Measurements from ENCODE around the gene JCAD. TPM values are rescaled to one million over a fixed set of nuclear protein-coding genes. Genes with fewer than 3 reads are reported as not detected.
"Not testable (repeated sequence)": the region's sequence is repeated elsewhere in the genome, so short reads cannot be mapped to it uniquely, and the experiment has no call there.

Gene JCAD
- total RNA-seq, 1 donor from 2014 or later, result 71.0 TPM

DNA sequence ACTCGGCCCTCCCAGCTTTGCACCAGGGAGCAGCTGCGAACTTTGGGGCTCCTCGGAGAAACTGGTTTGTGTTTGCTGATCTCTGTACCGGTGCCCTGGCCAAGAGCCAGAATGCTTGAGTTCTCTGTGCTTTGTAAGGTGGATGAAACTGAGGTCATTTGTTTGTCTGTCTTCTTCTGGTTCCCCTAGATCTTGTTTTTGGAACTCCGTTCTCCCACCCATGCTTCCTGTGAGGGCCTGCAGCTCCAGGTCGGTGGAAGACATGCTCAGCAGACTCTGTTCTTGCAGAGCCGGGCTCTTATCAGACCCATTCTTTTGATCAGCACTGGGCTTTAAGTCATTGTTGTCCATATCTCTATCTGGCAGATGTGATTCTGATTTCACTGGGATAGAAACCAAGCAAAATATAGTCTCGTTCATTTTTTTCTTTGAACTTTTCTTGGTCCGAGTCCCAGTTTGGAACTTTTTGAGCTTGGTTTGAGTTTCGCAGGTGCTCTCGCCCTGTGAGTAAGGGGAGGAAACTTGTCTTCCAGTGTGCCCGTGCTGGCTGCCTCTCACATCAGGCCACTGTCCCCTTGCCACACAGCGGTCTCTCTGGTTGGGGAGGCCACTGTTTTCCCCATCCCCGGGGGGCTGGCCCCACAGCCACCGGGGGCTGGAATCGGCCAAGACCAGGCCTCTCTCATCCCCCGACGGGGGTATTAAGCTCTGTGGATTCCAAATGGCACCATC, 31.2 kb downstream of the JCAD start:
- peak; percentile 91 for DNase-seq (ENCODE audit: low spot score)

- peak; percentile 24 for DNase-seq (ENCODE audit: low spot score)
These were observed 32.1 kb downstream of the JCAD start for GRCh38 chr10:30027057-30028005.

- no peak for DNase-seq (ENCODE audit: low spot score)
These were observed 32.8 kb downstream of the JCAD start for GRCh38 chr10:30026578-30026977.

- DNase-seq (ENCODE audit: low spot score), result no peak
These were observed 33.3 kb downstream of the JCAD start for GRCh38 chr10:30026080-30026479.

DNA sequence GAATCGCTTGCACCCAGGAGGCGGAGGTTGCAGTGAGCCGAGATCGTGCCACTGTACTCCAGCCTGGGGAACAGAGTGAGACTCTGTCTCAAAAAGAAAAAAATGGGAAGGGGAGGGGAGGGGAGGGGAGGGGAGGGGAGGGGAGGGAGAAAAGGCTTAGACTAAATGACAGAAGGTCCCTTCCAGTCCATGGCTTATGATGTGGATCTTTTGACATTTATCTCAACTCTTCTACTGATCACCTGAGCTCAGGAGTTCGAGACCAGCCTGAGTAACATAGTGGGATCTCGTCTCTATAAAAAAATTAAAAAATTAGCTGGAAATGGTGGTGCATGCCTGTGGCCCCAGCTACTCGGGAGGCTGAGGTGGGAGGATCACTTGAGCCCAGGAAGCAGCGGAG, 34.0 kb downstream of the JCAD start:
- DNase-seq (ENCODE audit: low spot score), result not testable (repeated sequence)

- DNase-seq (ENCODE audit: low spot score), result no peak
These were observed 36.8 kb downstream of the JCAD start for GRCh38 chr10:30022590-30022989.

DNA sequence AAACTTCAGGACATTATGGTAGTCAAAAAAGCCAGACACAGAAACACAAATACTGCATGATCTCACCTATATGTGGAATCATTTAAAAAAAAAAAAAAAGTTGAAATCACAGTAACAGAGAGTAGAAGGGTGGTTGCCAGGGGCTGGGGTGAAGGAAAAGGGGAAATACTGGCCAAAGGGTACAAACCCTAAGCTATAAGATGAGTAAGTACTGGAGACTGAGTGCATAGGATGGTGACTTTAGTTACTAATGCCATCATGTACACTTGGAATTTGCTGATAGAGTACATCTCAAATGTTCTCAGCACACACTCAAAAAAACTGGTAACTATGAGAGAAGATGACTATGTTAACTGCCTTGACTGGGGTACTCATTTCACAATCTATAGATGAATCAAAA, 39.9 kb downstream of the JCAD start:
- no peak for DNase-seq (ENCODE audit: low spot score)

GRCh38 chr10:30018496-30018895, 40.9 kb downstream of the JCAD start:
- no peak for DNase-seq (ENCODE audit: low spot score)

DNA sequence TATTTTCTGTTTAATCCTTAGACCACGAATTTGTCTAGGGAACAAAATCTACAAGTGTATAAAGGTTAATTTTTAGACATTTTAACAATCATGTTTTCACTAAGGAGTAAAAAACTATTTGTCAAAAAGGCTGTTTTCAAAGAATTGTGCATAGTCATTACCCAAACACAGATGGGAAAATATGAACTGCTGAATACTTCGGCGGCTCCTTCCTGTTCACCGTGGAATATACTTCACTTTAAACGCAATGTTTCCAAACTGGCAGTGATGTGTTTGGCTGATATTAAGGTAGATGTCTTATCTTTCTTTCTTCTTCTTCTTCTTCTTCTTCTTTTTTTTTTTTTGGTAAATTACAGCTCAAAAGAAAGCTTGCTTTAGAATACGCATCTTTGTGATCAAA, 41.4 kb downstream of the JCAD start:
- DNase-seq (ENCODE audit: low spot score), result no peak

- DNase-seq (ENCODE audit: low spot score), result no peak
These were observed 41.8 kb downstream of the JCAD start for GRCh38 chr10:30017556-30017955.

GRCh38 chr10:30014511-30014910, 44.9 kb downstream of the JCAD start:
- no peak for DNase-seq (ENCODE audit: low spot score)

GRCh38 chr10:30013757-30014156, 45.6 kb downstream of the JCAD start:
- no peak for DNase-seq (ENCODE audit: low spot score)

DNA sequence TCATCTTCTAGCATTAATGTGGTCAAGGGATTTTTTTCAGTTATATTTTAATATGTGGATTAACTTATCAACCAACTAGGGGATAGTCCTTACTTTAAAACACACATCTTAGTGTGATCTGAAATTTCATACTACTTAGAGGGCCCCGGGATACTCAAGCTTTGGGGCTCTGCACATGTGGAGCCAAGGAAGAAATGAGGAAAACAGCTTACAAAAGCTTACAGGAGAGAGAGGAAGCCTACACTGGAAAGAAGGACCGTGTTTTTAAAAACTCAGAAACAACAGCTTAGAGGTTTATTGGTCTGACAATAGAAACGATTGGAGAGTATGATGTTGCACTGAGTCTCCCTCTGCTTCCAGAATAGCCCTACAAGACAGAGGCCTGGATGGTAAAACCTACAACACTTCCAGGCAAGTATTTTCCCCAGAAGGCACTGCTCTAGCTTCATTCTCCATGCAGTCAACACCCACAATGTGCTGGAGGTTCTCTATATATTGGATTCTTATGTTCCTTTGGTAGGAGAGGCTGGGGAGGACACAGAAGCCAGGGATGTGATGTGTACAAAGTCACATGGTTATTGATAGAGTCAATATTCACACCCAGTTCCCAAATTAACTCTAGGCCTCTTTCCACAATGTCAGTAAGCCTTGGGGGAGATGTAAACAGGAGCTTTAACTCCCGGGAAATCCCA, 47.3 kb downstream of the JCAD start:
- no peak for DNase-seq (ENCODE audit: low spot score)

DNA sequence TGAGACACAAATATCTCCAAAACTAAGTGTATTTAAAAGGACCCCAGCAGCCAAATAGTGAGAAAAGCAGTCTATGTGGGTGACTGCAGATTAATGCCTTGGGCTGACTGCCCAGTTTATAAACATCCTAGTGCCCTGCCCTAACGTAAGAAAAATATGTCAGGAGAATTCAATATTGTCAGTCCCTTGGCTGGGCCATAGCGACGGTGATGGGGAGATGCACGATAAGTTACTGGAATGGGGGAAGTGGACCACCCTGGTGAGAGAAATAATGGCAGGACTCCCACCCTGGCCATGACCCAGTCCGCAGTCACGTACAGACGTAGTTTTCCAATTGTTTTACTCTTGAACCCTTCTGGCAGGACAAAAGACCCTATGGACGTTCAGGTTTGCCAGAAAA, 48.0 kb downstream of the JCAD start:
- no peak for DNase-seq (ENCODE audit: low spot score)

GRCh38 chr10:30007406-30007805, 52.0 kb downstream of the JCAD start:
- no peak for DNase-seq (ENCODE audit: low spot score)

DNA sequence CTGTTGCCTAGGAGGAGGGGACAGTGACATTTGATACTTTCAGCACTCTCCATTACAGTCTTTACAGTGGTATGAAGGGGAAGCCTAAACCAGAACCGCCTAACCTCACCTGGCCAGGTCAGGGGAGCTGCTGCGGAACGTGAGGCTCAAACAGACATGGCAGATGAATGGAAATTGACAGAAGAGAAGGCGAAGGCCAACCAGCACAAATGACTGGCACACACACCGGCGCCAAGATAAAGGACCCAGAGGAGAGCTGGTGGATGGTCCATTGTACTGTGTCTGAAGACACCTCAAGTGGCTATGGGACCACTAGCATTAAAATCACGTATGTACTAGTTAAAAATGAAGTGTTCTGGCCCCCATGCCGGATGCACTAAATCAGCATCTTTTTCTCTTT, 53.0 kb downstream of the JCAD start:
- DNase-seq (ENCODE audit: low spot score), result no peak

DNA sequence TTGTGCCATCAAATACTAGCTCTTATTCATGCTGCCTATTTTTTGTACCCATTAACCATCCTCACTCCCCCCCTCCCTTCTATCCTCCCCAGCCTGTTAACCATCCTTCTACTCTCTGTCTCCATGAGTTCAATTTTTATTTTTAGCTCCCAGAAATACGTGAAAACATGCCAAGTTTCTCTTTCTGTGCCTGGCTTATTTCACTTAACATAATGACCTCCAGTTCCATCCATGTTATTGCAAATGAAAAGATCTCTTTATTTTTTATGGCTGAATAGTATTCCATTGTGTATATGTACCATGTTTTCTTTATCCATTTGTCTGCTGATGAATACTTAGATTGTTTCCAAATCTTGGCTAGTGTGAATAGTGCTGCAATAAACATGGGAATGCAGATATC, 54.3 kb downstream of the JCAD start:
- DNase-seq (ENCODE audit: low spot score), result not testable (repeated sequence)

DNA sequence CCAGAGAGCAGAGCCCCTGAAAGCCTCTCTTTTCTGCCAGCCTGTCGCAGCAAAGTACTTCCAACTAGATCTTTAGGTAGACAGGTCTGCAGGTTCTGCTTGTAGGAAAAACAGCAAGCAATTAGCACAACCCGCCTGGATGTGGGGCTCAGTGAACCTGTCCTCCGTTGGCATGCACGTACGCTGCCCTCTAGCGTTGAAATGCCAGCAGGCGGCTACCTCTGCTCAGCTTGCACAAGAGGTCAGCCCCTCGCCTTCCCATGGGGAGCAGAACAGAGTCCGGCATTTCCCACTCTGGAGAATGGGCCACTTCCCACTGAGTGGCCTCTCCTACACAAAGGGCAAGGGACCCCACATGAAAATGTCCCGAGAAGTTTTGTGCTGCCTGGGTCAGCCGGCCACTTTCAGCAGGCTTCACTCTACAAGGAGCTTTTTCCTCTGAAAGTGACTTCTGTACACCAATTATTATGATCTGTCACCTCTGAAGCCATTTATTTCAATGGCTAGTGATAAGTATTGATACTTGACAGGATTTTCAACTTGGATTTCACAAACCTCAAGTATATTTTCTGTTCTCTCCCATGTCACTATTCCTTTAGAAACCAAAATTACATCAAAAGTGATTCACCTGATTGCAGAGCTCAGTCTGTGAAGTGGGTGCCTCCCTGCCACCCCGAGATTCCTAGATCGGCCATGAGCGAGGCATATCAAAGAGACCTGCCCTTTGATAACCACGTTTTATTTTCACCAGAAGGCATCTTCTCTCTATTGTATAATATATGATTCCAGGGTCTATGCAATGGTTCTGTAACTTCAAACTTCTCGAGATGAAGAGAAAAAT, 56.7 kb downstream of the JCAD start:
- DNase-seq (ENCODE audit: low spot score), result peak; percentile 78

DNA sequence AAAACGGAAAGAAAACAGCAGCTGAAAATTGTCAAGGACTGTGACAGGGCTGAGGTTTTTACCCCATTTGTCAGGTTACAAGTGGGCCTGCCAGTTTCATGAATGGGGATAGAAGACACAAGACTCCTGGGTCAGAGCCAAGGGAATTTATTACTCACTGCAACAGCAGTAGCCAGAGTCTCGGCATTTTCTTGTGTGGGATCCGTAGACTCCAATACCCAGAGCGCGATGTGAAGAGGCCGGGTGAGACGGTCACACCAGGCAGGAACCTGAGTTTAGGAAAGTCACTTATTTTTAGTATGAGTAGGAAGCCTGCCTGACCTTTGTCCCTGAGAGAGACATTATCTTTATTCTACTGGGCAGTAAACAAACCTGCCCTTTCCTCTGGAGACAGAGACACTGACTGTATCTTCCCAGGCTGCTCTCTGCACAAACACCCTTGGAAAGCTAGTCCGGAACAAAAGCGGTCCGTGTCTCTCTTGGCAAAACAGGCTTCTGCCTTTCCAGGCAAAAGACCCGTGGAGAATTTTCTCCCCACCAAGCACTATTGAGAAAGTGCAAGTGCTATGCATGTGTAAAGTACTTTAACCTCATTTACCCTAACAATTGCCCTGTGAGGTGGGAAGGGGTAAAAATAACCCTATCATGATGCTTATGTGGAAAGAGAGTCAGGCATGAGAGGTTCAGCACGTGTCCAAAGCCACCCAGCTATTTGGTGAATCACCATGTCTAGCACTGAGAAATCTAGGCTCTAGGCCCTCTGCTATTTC, 58.4 kb downstream of the JCAD start:
- peak; percentile 75 for DNase-seq (ENCODE audit: low spot score)

DNA sequence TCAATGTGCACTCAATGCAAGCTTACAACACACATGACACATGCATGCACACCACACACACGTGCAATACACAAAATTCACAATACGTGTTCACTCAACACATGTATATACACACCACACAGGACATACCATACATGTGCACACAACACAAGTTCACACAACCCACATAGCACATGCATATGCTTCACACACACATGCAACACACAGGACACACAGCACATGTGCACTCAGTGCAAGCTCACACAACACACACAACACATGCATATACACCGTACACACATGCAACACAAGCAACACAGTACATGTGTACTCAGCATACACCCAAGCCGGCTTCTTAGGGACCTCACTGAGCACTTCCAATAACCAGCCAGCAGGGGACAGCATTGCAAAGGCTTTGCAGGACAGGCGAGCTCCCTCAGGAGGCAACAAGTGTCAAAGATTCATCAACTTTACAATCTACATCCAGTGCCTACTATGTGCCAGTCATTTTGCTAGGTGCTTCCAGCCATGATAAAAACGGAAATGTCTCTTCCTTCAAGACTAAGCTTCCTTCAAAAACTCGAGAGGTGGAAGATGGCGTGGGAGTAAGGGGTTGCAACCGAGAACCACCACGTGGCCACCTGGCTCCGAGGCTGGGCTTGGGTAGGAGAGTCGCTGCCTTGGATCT, 61.1 kb downstream of the JCAD start:
- DNase-seq (ENCODE audit: low spot score), result peak; percentile 88
